ENCODE results near the gene NR4A3. TPM values are rescaled to one million over a fixed set of nuclear protein-coding genes. Genes with fewer than 3 reads are reported as not detected.

NR4A3 gene
- total and polyA plus RNA-seq, 2 experiments from 2014 or later: 2.4 to 2.9 TPM

DNA sequence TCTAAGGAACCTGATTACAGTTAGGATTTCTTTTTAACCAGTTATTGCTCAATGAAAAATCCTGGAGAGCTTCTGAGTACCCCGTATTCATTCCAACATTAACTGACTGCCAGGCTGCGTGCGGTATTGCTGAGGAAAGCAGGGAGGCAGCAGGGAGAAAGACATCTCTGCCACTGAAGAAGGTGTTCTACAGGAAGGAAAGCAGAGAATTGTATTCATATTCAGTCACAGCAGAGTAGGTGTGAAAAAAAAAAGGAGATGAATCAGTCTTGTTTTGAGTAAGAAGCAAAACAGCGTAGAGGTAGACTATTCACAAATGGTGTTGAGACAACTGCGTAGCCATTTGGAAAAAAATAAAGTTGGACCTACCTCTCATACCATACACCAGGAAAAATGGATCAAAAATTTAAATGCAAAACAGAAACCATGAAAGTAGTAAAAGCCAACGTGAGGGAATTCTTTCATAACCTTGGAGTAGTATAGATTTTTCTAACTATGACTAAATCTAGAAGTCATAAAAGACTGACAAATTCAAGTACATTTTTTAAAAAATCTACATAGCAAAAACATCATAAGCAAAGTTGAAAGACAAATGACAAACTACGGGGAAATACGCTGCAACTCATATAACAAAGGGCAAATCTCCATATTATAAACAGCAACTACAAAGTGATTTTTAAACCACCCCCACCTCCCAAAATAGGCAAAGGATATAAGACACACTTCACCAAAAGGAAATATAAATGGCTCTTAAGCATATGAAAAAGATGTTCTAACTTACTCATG is 9.9 kb upstream of the NR4A3 start:
- 85% methylated on average over 8 of the region's 8 CpGs for whole genome bisulfite sequencing (ENCODE audit: low lambda C conversion rate, missing lambda C conversion rate)

DNA sequence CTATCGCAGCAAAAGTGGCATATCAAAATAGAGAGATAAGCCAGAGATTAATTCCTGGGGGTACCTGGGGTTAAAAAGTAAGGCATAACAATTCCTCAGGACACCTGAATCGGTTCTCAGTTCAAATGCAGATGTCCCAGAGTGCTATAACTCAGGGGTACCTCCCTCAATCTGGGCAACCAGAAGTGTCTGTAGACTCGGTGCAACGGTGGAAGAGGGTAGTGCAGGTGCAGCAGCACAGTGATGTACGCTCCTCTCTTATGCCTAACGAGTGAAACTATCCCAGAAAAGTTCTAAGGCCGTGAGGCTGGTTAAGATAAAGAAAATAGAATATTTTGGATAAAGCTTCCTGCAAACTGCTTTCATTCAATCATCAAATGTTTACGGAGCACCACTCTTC is 7.9 kb upstream of the NR4A3 start:
- 87% methylated on average over 8 of the region's 8 CpGs for WGBS (ENCODE audit: low lambda C conversion rate, missing lambda C conversion rate)
- Histone ChIP-seq H3K27me3 (no peaks in the 10 kb centered on the region), H3K27ac (no peak overlapping the region), H4K20me1 (ENCODE audit: insufficient read depth, poor library complexity, severe bottlenecking) (no peaks in the 10 kb centered on the region), H3K4me1 (ENCODE audit: insufficient read depth) (peaks cover 6% of the 10 kb centered on the region), H3K79me2 (peaks cover 23% of the 10 kb centered on the region), H3K4me2 (no peak overlapping the region), H3K9me3 (ENCODE audit: low read depth) (no peaks in the 10 kb centered on the region), H3K9me2 (replicated peaks; ENCODE audit: insufficient read depth) (no peaks in the 10 kb centered on the region), H3K36me3 (replicated peaks; ENCODE audit: insufficient read depth, low read depth) (no peaks in the 10 kb centered on the region), H2AFZ (no peak overlapping the region), H3K4me3 (no peak overlapping the region)
- TF ChIP-seq CTCF (IDR thresholded peaks at IDR 0.05; ENCODE audit: poor library complexity) (no peak), EZH2phosphoT487 (IDR thresholded peaks at IDR 0.05; ENCODE audit: low read depth, severe bottlenecking, unreplicated experiment) (no peak), EZH2 (IDR thresholded peaks at IDR 0.05; ENCODE audit: borderline replicate concordance) (no peak)
- DNase-seq (ENCODE audit: low spot score): no peak

More for the DNA sequence above, 9.9 kb upstream of the NR4A3 start:
- DNase-seq (ENCODE audit: low spot score): no peak
- peaks cover 10% of the 10 kb centered on the region for H3K79me2 ChIP-seq
- no peak overlapping the region for H3K27ac ChIP-seq
- TF ChIP-seq CTCF (IDR thresholded peaks at IDR 0.05; ENCODE audit: poor library complexity): no peak
- TF ChIP-seq EZH2 (IDR thresholded peaks at IDR 0.05; ENCODE audit: borderline replicate concordance): no peak
- TF ChIP-seq EZH2phosphoT487 (IDR thresholded peaks at IDR 0.05; ENCODE audit: low read depth, severe bottlenecking, unreplicated experiment): no peak
- H3K4me2 ChIP-seq: no peak overlapping the region
- no peaks in the 10 kb centered on the region for H4K20me1 ChIP-seq (ENCODE audit: insufficient read depth, poor library complexity, severe bottlenecking)
- no peak overlapping the region for H3K4me3 ChIP-seq
- no peaks in the 10 kb centered on the region for H3K36me3 ChIP-seq (replicated peaks; ENCODE audit: insufficient read depth, low read depth)
- H3K9me2 ChIP-seq (replicated peaks; ENCODE audit: insufficient read depth): no peaks in the 10 kb centered on the region
- no peaks in the 10 kb centered on the region for H3K4me1 ChIP-seq (ENCODE audit: insufficient read depth)
- no peaks in the 10 kb centered on the region for H3K9me3 ChIP-seq (ENCODE audit: low read depth)
- H2AFZ ChIP-seq: no peak overlapping the region
- no peaks in the 10 kb centered on the region for H3K27me3 ChIP-seq

GRCh38 chr9:99814359-99814758 is 7.3 kb upstream of the NR4A3 start:
- H2AFZ ChIP-seq: no peak overlapping the region
- no peaks in the 10 kb centered on the region for H3K9me2 ChIP-seq (replicated peaks; ENCODE audit: insufficient read depth)
- peaks cover 23% of the 10 kb centered on the region for H3K79me2 ChIP-seq
- no peaks in the 10 kb centered on the region for H3K27me3 ChIP-seq
- H3K4me2 ChIP-seq: no peak overlapping the region
- H4K20me1 ChIP-seq (ENCODE audit: insufficient read depth, poor library complexity, severe bottlenecking): no peaks in the 10 kb centered on the region
- H3K9me3 ChIP-seq (ENCODE audit: low read depth): no peaks in the 10 kb centered on the region
- H3K4me3 ChIP-seq: no peak overlapping the region
- peaks cover 9% of the 10 kb centered on the region for H3K4me1 ChIP-seq (ENCODE audit: insufficient read depth)
- 95% methylated on average over 2 of the region's 2 CpGs for WGBS (ENCODE audit: low lambda C conversion rate, missing lambda C conversion rate)
- TF ChIP-seq EZH2 (IDR thresholded peaks at IDR 0.05; ENCODE audit: borderline replicate concordance): no peak
- no peak for TF ChIP-seq CTCF (IDR thresholded peaks at IDR 0.05; ENCODE audit: poor library complexity)
- no peak for TF ChIP-seq EZH2phosphoT487 (IDR thresholded peaks at IDR 0.05; ENCODE audit: low read depth, severe bottlenecking, unreplicated experiment)
- no peak overlapping the region for H3K27ac ChIP-seq
- no peak for DNase-seq (ENCODE audit: low spot score)
- H3K36me3 ChIP-seq (replicated peaks; ENCODE audit: insufficient read depth, low read depth): no peaks in the 10 kb centered on the region

Measured in hepatocyte (in vitro differentiated cells).